Testis (tissue), 2 donors: ENCODE measurements around the gene GRIK2.

Source experiments
- POLR2A ChIP-seq: fragments of 450-650 bp; IDR thresholded peaks from one replicate; pipeline ENCODE4 v1.6.1; 2017; ENCODE audit warnings: antibody characterized with exemption, mild to moderate bottlenecking, moderate library complexity
- TF ChIP-seq, protein P1 (sequence below), 3 experiments: fragments of 450-650 bp in 2 of 3; fragments of 200-600 bp in 1 of 3; sonication (generic) in 1 of 3; IDR thresholded peaks; one replicate each; pipeline ENCODE4 v1.5.1; 2016 to 2019; ENCODE audit warnings: antibody characterized with exemption in 3 of 3, mild to moderate bottlenecking in 2 of 3, moderate library complexity in 1 of 3

DNA sequence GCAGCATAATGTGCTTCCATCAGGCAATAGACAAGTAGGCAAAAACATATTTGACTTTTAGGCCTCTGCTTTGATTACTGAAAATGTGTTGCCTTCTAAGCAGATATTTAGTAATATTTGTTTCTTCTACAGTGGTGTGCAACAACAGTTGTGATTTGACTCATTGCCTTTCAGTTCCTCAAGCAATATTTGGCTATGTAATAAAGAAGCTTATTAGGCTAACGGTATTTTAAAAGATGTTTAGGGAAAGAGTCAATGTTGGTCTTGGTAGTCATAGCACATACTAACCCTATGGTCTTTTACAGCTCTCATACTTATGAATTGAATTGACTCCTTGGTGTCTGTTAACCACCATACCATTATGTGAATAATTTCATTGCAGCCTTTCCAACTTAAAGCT, 124.1 kb downstream of the GRIK2 start:
- TF ChIP-seq, protein P1, sequence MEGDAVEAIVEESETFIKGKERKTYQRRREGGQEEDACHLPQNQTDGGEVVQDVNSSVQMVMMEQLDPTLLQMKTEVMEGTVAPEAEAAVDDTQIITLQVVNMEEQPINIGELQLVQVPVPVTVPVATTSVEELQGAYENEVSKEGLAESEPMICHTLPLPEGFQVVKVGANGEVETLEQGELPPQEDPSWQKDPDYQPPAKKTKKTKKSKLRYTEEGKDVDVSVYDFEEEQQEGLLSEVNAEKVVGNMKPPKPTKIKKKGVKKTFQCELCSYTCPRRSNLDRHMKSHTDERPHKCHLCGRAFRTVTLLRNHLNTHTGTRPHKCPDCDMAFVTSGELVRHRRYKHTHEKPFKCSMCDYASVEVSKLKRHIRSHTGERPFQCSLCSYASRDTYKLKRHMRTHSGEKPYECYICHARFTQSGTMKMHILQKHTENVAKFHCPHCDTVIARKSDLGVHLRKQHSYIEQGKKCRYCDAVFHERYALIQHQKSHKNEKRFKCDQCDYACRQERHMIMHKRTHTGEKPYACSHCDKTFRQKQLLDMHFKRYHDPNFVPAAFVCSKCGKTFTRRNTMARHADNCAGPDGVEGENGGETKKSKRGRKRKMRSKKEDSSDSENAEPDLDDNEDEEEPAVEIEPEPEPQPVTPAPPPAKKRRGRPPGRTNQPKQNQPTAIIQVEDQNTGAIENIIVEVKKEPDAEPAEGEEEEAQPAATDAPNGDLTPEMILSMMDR (IDR thresholded peaks at IDR 0.05): no peak
- TF ChIP-seq POLR2A: no peak
